Epithelial cell of proximal tubule (primary cell): ENCODE results near the gene RDH11. TPM values are rescaled to one million over a fixed set of nuclear protein-coding genes. Genes with fewer than 3 reads are reported as not detected.

Experiments
- DNase-seq: peaks from one replicate; pipeline ENCODE4 v3.0.0-alpha.2; 2011; ENCODE audit warnings: low read depth
- H3K4me3 ChIP-seq: 2 replicates; pipeline ENCODE4 v1.5.1; 2011; ENCODE audit warnings: low read depth, mild to moderate bottlenecking, low read length
- CTCF ChIP-seq: conservative IDR thresholded peaks from 2 replicates; pipeline ENCODE4 v1.5.1; 2012; ENCODE audit warnings: low read depth, mild to moderate bottlenecking, low read length
- total RNA-seq: library from RNA; depleted of rRNA; stranded (reverse); fragments of >200 nt; gene quantifications from 2 replicates; pipeline ENCODE4 v1.2.3, GENCODE V29; 2015

Gene RDH11
- total RNA-seq, 1 donor from 2014 or later: 76.0 TPM

GRCh38 chr14:67638642-67639041, 56.9 kb downstream of the RDH11 start:
- H3K4me3 ChIP-seq: no peak overlapping the region
- no peak for DNase-seq
- no peak for TF ChIP-seq CTCF

GRCh38 chr14:67636361-67636919, 59.1 kb downstream of the RDH11 start:
- DNase-seq: peak; percentile 70
- no peak for TF ChIP-seq CTCF
- no peak overlapping the region for H3K4me3 ChIP-seq

- DNase-seq: no peak
- no peak for TF ChIP-seq CTCF
These were observed 62.0 kb downstream of the RDH11 start for GRCh38 chr14:67633451-67634147.

DNA sequence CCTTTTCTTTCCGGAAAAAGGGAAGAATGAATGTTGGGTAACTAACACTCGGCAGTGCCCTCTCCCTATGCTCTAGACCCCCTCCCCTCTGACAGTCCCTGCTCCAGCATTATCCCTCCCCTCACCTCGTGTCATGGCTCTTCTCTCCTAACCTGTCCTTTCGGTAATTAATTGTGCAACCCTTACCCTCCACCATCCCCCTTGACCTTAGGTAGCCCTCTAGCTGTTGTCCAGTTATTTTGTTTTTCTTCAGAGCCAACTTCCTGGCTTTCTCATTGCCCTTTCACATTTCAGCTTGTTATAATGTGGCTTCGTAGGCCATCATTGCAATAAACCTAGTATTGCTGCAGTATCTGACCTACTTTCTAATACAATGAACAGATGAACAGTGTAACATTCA, 64.6 kb downstream of the RDH11 start:
- TF ChIP-seq CTCF: no peak
- DNase-seq: no peak
- H3K4me3 ChIP-seq: no peak overlapping the region

More at GRCh38 chr14:67633451-67634147, 62.0 kb downstream of the RDH11 start:
- no peak overlapping the region for H3K4me3 ChIP-seq

DNA sequence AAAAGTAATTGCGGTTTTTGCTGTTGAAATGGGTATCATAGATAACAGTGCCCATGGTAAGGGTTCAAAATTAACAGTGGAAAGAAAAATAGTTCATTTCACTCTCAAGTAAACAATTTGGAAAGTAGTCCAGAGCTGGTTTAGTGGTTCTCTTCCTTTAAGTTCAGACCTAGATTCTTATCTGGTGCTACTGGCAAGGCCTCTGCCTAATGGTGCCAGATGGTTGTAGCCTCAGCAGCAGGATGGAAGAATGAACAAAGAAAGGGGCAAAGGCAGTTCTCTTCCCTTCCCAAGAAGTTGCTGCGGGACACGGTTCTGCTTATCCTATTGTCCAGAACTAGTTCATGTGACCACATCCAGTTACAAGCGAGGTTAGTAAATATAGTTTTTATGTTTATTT, 65.4 kb downstream of the RDH11 start:
- TF ChIP-seq CTCF: no peak
- no peak for DNase-seq
- no peak overlapping the region for H3K4me3 ChIP-seq

- no peak for TF ChIP-seq CTCF
- no peak for DNase-seq
- no peak overlapping the region for H3K4me3 ChIP-seq
These were observed 68.0 kb downstream of the RDH11 start for GRCh38 chr14:67627519-67627918.

Other genes with a start within 250 kb of the RDH11 start
- gene TMEM229B, start 207.0 kb downstream of the RDH11 start, total RNA-seq: 0.14 and 2.2 TPM in 2 replicates
- 6.3 and 7.6 TPM in 2 replicates for gene PLEKHH1, start 162.5 kb downstream of the RDH11 start, total RNA-seq
- 13.9 and 19.9 TPM in 2 replicates for gene PIGH, start 95.5 kb downstream of the RDH11 start, total RNA-seq
- 25.9 TPM in 2 replicates for gene ARG2, start 75.8 kb downstream of the RDH11 start, total RNA-seq
- 40.4 and 46.2 TPM in 2 replicates for gene VTI1B, start 21.1 kb downstream of the RDH11 start, total RNA-seq
- gene RDH12, start 6.1 kb upstream of the RDH11 start, total RNA-seq: 0.51 TPM in 1 of 2 replicates, not detected in the other
- gene ZFYVE26, start 120.8 kb upstream of the RDH11 start, total RNA-seq: 11.4 and 11.9 TPM in 2 replicates
- 6.2 and 6.3 TPM in 2 replicates for gene RAD51B, start 124.0 kb upstream of the RDH11 start, total RNA-seq